ENCODE results near the gene LRCH2. TPM values are rescaled to one million over a fixed set of nuclear protein-coding genes. Genes with fewer than 3 reads are reported as not detected.

Gene LRCH2
- total RNA-seq, 2 experiments from 2014 or later: not detected

DNA sequence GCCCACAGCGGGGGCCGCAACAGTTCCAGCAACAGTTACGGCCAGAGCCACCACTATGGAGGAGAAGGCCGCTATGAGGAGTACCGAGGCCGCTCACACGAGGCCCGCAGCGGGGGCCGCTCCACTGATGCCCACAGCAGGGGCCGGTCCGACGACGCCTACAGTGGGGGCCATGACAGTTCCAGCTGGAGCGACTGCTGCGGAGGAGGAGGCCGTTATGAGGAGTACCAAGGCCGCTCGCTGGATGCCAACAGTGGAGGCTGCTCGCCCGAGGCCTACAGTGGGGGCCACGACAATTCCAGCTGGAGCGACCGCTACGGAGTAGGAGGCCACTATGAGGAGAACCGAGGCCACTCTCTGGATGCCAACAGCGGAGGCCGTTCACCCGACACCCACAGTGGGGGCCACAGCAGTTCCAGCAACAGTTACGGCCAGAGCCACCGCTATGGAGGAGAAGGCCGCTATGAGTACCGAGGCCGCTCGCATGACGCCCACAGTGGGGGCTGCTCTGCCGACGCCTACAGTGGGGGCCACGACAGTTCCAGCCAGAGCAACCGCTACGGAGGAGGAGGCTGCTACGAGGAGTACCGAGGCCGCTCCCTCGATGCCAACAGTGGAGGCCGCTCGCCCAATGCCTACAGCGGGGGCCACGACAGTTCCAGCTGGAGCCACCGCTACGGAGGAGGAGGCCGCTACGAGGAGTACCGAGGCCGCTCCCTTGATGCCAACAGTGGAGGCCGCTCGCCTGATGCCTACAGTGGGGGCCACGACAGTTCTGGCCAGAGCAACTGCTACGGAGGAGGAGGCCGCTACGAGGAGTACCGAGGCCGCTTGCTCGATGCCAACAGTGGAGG is 43.0 kb downstream of the LRCH2 start:
- BruUV-seq (replicated peaks): no TSS peak
- no peak for TF ChIP-seq EZH2phosphoT487 (IDR thresholded peaks at IDR 0.05; ENCODE audit: borderline replicate concordance, low read depth, low read length)
- TF ChIP-seq, protein P1, sequence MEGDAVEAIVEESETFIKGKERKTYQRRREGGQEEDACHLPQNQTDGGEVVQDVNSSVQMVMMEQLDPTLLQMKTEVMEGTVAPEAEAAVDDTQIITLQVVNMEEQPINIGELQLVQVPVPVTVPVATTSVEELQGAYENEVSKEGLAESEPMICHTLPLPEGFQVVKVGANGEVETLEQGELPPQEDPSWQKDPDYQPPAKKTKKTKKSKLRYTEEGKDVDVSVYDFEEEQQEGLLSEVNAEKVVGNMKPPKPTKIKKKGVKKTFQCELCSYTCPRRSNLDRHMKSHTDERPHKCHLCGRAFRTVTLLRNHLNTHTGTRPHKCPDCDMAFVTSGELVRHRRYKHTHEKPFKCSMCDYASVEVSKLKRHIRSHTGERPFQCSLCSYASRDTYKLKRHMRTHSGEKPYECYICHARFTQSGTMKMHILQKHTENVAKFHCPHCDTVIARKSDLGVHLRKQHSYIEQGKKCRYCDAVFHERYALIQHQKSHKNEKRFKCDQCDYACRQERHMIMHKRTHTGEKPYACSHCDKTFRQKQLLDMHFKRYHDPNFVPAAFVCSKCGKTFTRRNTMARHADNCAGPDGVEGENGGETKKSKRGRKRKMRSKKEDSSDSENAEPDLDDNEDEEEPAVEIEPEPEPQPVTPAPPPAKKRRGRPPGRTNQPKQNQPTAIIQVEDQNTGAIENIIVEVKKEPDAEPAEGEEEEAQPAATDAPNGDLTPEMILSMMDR (conservative IDR thresholded peaks at IDR 0.05; ENCODE audit: low read length): no peak
- no peaks in the 10 kb centered on the region for H3K4me1 ChIP-seq (ENCODE audit: insufficient read depth, low read length, poor library complexity, severe bottlenecking)
- CTCF ChIA-PET (ENCODE audit: unreplicated experiment): no interaction called here
- H3K9me2 ChIP-seq (ENCODE audit: insufficient read depth, low read length): no peaks in the 10 kb centered on the region
- no peaks in the 10 kb centered on the region for H3K36me3 ChIP-seq (ENCODE audit: insufficient read depth, low read length)
- intact Hi-C loops (cut with micrococcal nuclease; ENCODE audit: unreplicated experiment): no loop called here
- no peak overlapping the region for H3K4me2 ChIP-seq (ENCODE audit: low read length)
- POLR2A ChIA-PET: no interaction called here
- no peak for DNase-seq (ENCODE audit: low spot score)
- H2AFZ ChIP-seq (ENCODE audit: low read length): no peak overlapping the region
- H3K27ac ChIP-seq (ENCODE audit: low read depth, low read length, poor library complexity, severe bottlenecking): no peak overlapping the region
- H4K20me1 ChIP-seq (ENCODE audit: insufficient read depth, low read length): no peaks in the 10 kb centered on the region
- no peaks in the 10 kb centered on the region for H3K9me3 ChIP-seq (ENCODE audit: low read length)
- no peak overlapping the region for H3K4me3 ChIP-seq (ENCODE audit: low read depth, low read length, poor library complexity, severe bottlenecking)
- H3K79me2 ChIP-seq (ENCODE audit: insufficient read depth, low read depth, low read length): no peaks in the 10 kb centered on the region

DNA sequence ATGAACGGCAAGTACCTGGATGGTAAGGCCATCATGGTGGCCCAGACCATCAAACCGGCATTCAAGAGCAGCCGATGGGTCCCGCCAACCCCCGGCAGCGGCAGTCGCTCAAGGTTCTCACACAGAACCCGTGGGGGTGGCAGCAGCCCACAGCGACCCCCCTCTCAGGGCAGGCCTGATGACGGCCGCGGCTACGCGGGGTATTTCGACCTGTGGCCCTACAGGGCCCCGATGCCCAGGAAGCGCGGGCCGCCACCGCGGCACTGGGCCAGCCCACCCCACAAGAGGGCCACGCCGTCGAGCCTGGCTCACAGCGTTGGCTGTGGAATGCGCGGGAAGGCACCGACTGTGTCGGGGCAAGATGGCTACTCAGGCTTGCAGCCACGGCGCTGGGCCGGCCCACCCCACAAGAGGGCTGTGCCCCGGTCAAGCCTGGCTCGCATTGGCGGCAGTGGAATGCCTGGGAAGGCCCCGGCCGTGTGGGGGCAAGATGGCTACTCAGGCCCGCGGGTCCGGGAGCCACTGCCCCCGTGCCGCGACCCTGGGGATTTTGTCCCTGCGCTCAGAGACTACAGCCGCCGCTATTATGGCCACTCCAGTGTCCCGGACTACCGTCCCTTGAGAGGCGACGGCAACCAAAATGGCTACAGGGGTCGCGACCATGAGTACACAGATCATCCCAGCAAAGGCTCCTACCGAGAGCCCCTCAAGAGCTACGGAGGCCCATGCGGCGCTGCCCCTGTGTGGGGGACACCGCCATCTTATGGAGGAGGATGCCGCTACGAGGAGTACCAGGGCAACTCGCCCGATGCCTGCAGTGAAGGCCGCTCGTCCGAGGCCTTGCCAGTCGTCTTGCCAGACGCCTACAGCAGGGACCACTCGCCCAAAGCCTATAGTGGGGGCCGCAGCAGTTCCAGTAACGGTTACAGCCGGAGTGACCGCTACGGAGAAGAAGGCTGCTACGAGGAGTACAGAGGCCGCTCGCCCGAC is 44.0 kb downstream of the LRCH2 start:
- TF ChIP-seq, protein P1 (conservative IDR thresholded peaks at IDR 0.05; ENCODE audit: low read length): no peak
- TF ChIP-seq EZH2phosphoT487 (IDR thresholded peaks at IDR 0.05; ENCODE audit: borderline replicate concordance, low read depth, low read length): no peak
- no peaks in the 10 kb centered on the region for H3K36me3 ChIP-seq (ENCODE audit: insufficient read depth, low read length)
- intact Hi-C loops (cut with micrococcal nuclease; ENCODE audit: unreplicated experiment): no loop called here
- CTCF ChIA-PET (ENCODE audit: unreplicated experiment): no interaction called here
- POLR2A ChIA-PET: no interaction called here
- DNase-seq (ENCODE audit: low spot score): no peak
- no peaks in the 10 kb centered on the region for H3K79me2 ChIP-seq (ENCODE audit: insufficient read depth, low read depth, low read length)
- no peaks in the 10 kb centered on the region for H3K9me2 ChIP-seq (ENCODE audit: insufficient read depth, low read length)
- H3K9me3 ChIP-seq (ENCODE audit: low read length): no peaks in the 10 kb centered on the region
- no peak overlapping the region for H3K4me2 ChIP-seq (ENCODE audit: low read length)
- no TSS peak for BruUV-seq (replicated peaks)
- no peak overlapping the region for H3K4me3 ChIP-seq (ENCODE audit: low read depth, low read length, poor library complexity, severe bottlenecking)
- H4K20me1 ChIP-seq (ENCODE audit: insufficient read depth, low read length): no peaks in the 10 kb centered on the region
- H2AFZ ChIP-seq (ENCODE audit: low read length): no peak overlapping the region
- no peaks in the 10 kb centered on the region for H3K4me1 ChIP-seq (ENCODE audit: insufficient read depth, low read length, poor library complexity, severe bottlenecking)
- no peak overlapping the region for H3K27ac ChIP-seq (ENCODE audit: low read depth, low read length, poor library complexity, severe bottlenecking)

All from OCI-LY7 (cell line).